Activated CD4-positive, CD25-positive, alpha-beta regulatory T cell (primary cell): Measurements from ENCODE around the gene GPC6.

Experiments used
- DNase-seq, 4 experiments: peaks; one replicate each; lab custom pipeline; 2025; lab: John Stamatoyannopoulos, UW

GPC6 gene

GRCh38 chr13:94114166-94114565 is 887.6 kb downstream of the GPC6 start:
- no peak for DNase-seq

- no peak for DNase-seq
These were observed 888.4 kb downstream of the GPC6 start for GRCh38 chr13:94115054-94115453.

DNA sequence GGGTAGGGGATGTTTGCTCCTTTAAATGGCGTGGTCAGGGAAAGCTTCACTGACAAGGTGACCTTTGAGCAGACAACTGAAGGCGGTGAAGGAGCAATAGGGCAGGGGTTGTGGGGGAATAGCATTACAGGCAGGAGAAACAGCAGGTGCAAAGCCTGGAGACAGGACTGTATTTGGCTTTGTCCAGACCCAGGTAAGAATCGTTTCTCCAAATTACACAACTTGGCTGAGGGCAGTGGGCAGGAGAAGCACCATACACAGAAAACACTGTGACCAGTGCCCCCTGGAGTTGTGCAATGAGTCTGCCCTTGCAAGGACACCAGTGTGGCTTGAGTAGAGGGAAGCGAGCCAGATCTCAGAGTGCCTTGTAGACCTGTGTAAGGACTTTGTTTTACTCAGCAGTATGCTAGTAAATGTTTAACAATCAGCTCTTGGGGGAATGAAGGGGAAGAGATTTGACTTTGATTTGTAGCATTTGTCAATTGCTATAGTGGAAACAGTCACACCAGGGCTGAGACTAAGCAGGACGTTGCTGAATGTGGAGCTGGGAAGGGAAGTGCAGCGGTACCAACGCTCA is 892.8 kb downstream of the GPC6 start:
- DNase-seq = no peak

DNA sequence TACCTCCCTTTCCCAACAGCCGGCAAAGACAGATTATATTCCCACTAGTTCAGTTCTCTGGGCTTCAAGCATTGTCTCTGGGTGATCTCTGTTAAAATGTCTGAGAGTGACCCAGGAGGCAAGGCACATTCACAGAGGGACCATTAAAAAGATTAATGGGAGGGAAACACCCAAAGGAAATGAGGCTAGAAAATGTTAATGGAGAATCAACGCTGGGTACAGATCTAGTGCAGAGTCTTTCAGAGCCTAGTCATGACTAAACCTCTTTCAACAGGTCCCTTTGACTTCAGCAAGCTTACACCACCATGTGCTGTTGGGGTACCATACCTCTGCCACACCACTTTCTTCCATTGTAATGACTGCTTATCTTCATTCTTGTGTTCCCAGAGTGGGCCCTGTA is 894.3 kb downstream of the GPC6 start:
- no peak for DNase-seq

DNA sequence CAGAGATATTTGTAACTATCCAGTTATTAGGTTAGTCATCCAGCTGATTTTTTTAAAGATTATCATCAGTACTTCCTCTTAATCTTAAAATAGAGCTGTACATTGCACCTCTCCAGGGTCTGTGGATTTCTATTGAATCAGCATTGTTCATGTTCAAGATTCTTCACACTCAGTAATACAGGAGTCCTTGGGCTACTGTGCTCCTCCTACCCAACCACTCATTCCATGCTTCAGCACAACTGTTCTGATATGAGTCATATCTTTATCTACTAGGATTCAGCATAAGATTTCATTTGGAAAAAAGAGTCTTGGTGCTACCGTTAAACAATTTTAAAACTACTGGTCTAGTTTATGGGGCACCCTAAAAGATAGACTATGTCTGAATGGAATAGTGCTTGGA is 895.1 kb downstream of the GPC6 start:
- DNase-seq = no peak

DNA sequence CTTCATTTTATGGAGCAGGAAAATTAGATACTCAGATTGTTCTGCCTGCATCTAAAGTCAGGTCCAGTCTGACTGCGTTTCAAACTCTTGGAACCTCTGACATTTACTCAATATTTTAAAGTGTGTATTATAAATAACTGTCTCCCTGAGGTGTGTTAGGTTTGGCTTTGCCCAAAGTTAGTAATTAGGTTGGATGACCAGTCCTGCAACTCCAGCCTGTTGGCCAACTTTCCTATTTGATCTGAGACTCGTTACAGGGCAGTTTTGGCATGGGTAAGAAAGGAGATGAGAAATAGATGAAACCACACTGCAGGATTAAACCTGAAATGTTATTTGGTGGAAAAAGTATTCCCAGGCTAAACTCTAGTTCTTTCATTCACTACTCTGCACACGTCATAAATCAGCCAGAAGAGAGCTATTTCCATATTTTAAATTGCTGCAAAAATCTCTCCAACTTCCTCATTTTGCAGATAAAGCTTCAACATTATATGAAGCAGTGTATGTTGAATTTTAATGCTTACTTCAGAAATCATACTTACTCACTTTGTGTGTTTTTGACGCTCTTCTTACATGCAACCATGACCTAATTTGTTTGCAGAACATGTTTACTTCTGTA is 895.8 kb downstream of the GPC6 start:
- DNase-seq = no peak

- DNase-seq = no peak
These were observed 897.0 kb downstream of the GPC6 start for GRCh38 chr13:94123557-94123956.

DNA sequence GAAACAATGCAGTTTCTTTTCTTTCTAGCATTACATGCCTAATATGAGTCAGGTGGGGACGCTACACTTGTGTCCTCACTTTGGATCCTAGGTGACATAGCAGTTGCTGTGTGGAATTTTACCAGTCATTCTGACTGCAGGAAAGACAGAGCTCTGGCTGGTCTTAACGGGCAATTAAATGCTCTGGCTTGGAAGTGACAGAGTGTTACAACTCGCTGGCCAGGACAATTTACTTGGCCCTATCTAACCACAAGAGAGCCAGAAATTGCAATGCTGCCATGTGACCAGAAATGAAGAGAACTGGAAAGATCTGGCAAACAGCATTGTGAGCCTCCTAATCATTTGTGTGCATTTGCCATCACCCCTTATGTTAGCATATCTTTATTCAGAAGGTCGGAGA is 901.8 kb downstream of the GPC6 start:
- no peak for DNase-seq

- no peak for DNase-seq
These were observed 902.9 kb downstream of the GPC6 start for GRCh38 chr13:94129490-94129894.

- DNase-seq = no peak
These were observed 912.2 kb downstream of the GPC6 start for GRCh38 chr13:94138831-94139230.

- DNase-seq = no peak
These were observed 912.9 kb downstream of the GPC6 start for GRCh38 chr13:94139393-94139995.

DNA sequence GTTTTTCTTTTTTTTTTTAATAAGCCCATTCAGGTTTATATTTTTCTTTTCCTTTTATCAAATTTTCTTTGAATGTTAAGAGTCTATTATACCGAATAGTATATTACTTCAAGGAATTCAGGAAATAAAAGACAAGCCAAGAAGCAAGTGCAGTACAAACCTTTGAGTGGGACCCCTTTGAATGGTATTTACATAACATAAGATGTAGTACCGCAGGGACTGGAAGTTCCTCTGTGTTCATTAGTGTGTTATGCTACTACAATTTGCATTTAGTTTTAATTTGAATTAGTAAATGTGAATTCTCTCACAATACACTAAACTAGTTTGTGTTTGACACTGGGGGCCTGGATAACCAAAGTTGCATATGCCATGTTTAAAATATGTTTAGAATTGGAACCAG is 913.4 kb downstream of the GPC6 start:
- no peak for DNase-seq

- no peak for DNase-seq
These were observed 913.9 kb downstream of the GPC6 start for GRCh38 chr13:94140511-94140910.

DNA sequence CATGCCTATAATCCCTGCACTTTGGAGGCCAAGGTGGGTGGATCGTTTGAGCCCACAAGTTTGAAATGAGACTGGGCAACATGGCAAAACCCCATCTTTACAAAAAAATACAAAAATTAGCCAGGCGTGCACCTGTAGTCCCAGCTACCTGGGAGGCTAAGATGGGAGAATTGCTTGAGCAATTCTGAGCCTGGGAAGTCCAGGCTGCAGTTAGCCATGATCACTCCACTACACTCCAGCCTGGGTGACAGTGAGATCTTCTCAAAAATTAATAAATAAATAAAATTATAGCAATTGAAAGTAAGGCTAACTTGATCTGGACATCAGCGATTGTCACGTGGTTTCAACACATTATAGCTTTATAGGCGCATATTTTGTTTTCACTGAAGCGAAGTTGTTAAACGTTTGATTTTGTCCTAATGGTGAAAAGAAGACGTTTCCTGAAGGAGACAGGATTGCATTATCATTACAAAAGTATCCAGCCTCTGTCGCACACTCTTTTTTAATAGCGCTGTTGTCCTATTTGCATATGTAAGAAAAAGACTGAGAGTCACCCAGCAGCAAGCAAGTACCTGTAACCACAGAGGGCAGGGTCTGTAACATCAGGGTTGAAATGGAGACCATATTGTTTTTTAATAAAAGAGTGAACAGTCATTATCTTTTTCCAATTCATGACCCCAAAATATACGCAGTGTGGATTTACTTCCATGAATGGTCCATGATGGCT is 917.2 kb downstream of the GPC6 start:
- no peak for DNase-seq

- no peak for DNase-seq
These were observed 919.4 kb downstream of the GPC6 start for GRCh38 chr13:94145966-94146365.

DNA sequence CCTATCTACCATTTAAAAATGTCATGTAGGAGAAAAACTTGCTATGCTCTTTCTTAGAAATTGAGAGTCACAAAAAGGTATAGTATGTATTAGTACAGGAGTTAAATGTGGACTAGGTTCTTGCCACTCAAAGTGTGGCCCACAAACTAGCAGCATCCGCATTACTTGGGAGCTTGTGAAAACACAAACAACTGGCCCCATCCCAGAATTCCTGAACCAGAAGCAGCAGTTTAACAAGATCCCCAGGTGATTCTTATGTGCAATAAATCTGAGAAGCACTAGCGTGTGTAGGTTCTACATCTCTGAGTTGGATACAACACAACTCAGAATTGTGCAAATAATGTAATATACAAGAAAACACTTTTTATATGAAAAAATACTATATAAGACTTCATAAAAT is 927.0 kb downstream of the GPC6 start:
- DNase-seq = no peak

DNA sequence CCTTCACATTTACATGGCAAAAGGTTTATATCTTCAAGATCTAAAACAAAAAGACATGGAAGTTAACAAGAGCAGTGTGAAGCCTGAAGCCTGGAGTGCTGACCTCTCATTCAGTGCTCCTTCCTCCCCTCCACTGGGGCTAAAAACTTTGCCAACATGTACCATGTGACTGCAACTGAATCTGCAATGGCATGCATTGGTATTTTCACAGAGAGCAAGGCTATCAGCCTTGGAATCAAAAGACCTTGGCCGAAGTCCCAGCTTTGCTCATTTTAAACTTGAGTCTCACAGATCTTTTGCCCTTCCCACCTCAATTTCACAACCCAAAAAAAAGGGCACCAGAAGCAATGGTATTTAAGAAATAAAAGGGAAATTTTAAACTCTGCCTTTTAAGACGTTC is 927.8 kb downstream of the GPC6 start:
- no peak for DNase-seq

- no peak for DNase-seq
These were observed 931.2 kb downstream of the GPC6 start for GRCh38 chr13:94157705-94158218.

DNA sequence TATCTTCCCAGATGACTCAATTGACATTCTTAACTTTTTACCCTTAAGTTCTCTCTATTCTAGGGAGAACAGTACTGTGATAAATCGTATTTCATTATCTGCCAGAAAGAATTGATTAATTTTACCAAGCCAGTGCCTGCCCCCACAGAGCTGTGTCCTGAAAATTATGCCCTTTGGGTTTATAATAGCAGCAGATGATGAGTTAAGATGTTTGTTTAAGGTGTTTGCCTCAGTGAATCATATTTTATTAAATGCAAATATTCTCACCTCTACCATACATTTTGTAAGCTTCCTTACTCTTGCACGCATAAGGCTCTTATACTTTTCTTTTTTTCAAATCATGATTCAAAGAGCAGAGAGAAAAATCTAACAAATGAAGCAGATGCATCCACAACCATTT is 934.3 kb downstream of the GPC6 start:
- no peak for DNase-seq

DNA sequence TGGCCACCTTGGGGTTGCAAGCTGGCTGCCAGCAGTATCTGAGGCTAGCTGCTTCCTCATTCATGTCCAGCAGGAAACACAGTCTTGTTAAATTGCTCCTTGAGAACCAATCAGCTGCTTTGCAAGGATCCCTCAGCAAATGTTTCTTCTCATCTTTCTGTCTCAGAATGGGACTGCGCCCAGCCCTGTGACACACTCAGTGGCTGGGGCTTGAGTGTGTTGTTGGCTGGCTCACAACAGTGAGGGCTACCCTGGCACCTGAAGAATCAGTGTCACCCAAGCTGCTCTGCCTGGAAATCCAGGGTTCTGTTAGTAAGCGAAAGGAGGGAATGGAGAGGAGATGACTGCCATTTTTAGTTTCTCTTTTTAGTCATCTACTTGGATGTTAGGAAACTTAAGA is 935.7 kb downstream of the GPC6 start:
- DNase-seq = no peak

DNA sequence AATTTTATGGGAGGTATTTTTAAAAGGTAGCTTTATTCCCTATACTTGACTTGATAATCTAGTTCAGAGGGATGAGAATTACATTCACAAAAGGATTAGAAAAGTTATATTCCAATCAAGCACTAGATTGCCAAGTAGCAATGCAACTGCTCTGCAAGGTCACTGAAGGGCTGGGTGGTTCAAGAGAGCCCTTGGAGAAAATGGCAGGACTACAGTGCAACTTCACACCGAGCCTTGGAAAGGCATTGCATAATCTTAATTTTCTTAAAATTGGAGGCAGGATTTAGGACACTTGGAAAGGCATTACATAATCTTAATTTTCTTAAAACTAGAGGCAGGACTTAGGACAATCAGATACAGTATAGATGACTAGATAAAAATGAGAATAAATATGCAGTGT is 936.9 kb downstream of the GPC6 start:
- no peak for DNase-seq

DNA sequence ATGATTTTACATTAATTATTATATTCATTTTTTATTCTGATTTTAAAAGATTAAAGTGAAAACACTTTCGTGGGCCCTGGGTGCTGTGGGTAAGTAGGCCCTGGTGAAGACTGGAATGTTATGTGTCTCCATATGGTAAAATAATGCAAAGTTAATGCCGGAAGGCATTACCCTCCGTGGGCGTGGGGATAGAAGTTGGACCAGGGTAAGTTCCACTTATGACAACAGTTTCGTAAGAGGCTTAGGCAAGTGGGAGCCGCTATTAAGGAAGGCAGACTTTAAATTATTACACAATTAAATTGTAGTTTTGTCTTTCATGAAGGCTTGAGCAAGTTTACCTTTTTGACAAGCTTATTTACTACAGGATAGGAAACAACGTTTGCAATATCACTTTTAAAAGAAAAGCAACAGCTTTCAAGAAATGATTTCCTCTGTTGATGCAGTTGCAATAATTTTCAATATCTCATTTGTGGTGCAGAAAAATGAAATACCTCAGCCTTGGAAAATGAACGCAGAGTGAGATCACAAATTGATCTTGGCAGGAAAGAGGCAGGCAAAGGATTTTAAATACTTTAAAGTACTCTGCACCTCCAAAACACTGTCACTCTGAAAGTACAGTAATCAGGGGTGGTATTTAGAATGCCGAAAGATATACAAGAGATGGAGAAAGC is 942.3 kb downstream of the GPC6 start:
- no peak for DNase-seq
